ENCODE data around the gene NFKBIZ.

The NFKBIZ gene, protein sequence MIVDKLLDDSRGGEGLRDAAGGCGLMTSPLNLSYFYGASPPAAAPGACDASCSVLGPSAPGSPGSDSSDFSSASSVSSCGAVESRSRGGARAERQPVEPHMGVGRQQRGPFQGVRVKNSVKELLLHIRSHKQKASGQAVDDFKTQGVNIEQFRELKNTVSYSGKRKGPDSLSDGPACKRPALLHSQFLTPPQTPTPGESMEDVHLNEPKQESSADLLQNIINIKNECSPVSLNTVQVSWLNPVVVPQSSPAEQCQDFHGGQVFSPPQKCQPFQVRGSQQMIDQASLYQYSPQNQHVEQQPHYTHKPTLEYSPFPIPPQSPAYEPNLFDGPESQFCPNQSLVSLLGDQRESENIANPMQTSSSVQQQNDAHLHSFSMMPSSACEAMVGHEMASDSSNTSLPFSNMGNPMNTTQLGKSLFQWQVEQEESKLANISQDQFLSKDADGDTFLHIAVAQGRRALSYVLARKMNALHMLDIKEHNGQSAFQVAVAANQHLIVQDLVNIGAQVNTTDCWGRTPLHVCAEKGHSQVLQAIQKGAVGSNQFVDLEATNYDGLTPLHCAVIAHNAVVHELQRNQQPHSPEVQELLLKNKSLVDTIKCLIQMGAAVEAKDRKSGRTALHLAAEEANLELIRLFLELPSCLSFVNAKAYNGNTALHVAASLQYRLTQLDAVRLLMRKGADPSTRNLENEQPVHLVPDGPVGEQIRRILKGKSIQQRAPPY

DNA sequence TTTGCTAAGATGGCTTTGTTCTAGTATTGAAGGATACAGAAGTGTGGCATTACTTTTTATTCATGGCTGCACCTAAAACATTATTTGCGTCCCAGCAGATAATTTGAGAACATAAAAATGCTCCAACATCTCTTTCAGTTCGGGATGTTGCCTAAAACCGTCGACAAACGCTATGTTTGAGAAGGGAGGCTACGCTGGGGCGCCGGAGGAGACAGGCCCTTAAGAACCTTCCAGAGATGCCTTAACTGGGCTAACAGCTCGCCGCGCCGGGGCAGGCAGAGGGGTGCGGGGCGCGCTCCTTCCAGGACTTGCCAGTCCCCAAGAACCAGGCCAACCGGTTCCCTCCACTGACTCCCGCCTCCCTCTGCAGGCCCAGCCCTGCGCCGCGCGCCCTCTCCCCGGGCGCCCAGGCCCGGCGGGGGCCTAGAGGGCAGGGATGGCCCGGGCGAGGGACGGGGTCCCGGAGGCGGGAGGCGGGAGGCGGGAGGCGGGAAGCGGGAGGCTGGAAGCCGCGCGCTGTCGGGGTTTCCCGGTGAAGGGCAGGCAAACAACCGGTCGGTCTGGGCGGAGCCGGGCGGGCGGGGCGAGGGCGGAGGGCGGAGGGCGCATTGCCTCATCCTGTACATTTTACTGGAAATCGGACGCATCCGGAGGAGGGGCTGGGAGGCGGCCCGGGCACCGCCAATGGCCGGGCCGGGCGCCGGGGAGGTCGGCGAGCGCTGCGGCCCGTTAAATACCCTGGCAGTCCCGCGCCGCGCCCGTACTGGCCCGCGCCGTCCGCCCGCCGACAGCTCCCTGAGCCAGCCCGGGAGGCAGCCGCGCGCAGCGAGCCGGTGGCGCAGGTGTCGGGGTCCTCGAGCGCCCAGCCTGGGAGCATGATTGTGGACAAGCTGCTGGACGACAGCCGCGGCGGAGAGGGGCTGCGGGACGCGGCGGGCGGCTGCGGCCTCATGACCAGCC, at the start of gene NFKBIZ:
TSS of gene NFKBIZ (plus strand) at position 761 of the 960 bp plus-strand sequence. CDS start at position 876, 115 bp downstream.
- Mint-ChIP-seq H3K9me3 (no peaks in the 10 kb centered on the region), H3K4me3 (peak within 1 kb of the TSS; percentile 88), H3K36me3 (peaks cover 54% of the 10 kb centered on the region), H3K27ac (peak within 1 kb of the TSS; percentile 97), H3K4me1 (peaks cover 42% of the 10 kb centered on the region), H3K27me3 (no peaks in the 10 kb centered on the region)
- peak; percentile 93 for ATAC-seq

DNA sequence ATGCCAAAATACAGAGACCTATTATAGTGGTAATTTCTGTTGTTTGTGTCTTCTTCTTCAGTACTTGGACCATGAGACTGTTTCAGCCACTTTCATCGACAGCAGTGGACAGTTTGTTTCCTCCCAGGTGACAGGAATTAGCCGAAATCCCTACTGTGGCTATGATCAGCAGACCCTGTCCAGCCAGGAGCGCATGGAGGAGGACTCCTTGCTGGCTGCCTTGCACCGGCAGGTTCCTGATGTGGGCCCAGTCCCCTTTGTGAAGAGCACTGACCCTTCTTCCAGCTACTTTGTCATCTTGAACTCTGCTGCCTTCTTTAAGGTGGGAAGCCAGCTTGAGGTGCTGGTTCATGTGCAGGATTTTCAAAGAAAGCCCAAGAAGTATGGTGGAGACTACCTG, 48.1 kb upstream of the NFKBIZ start:
- ATAC-seq: no peak
- Mint-ChIP-seq H3K4me1 (peaks cover 13% of the 10 kb centered on the region), H3K4me3 (no peak overlapping the region), H3K27ac (peak overlapping the region; percentile 60), H3K27me3 (no peaks in the 10 kb centered on the region), H3K9me3 (no peaks in the 10 kb centered on the region), H3K36me3 (peaks cover 50% of the 10 kb centered on the region)

DNA sequence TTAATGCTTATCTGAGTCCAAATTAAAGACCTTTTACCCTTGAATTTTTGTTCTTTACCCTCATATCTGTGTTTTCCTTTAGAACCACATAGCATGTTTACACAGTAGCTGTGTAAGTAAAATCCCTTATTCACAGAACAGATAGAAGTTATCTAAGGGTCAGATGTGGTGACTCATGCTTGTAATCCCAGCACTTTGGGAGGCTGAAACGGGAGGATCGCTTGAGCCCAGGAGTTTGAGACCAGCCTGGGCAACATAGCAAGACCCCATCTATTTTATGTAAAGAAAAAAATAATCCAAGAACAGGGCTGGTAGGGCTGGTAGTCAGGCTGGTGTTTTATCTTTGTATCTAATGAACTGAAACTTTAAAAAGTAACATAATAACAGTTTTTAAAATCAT, 47.1 kb upstream of the NFKBIZ start:
- Mint-ChIP-seq H3K4me3 (no peak overlapping the region), H3K27me3 (no peaks in the 10 kb centered on the region), H3K36me3 (peaks cover 42% of the 10 kb centered on the region), H3K9me3 (no peaks in the 10 kb centered on the region), H3K27ac (no peak overlapping the region), H3K4me1 (peaks cover 6% of the 10 kb centered on the region)
- no peak for ATAC-seq

- H3K27ac Mint-ChIP-seq: no peak overlapping the region
Observed at GRCh38 chr3:101803173-101803782, 46.0 kb upstream of the NFKBIZ start.

GRCh38 chr3:101803939-101804338, 45.4 kb upstream of the NFKBIZ start:
- ATAC-seq: no peak
- peaks cover 42% of the 10 kb centered on the region for H3K36me3 Mint-ChIP-seq
- H3K27ac Mint-ChIP-seq: no peak overlapping the region
- peaks cover 14% of the 10 kb centered on the region for H3K4me1 Mint-ChIP-seq
- H3K4me3 Mint-ChIP-seq: no peak overlapping the region
- no peaks in the 10 kb centered on the region for H3K9me3 Mint-ChIP-seq
- H3K27me3 Mint-ChIP-seq: no peaks in the 10 kb centered on the region

More at GRCh38 chr3:101803173-101803782, 46.0 kb upstream of the NFKBIZ start:
- ATAC-seq: peak; percentile 89
- Mint-ChIP-seq H3K4me3 (no peak overlapping the region), H3K9me3 (no peaks in the 10 kb centered on the region), H3K27me3 (no peaks in the 10 kb centered on the region), H3K4me1 (peaks cover 11% of the 10 kb centered on the region), H3K36me3 (peaks cover 42% of the 10 kb centered on the region)

GRCh38 chr3:101806491-101806890, 42.8 kb upstream of the NFKBIZ start:
- H3K4me3 Mint-ChIP-seq: no peak overlapping the region
- H3K9me3 Mint-ChIP-seq: no peaks in the 10 kb centered on the region
- peaks cover 31% of the 10 kb centered on the region for H3K36me3 Mint-ChIP-seq
- no peak overlapping the region for H3K27ac Mint-ChIP-seq
- peaks cover 26% of the 10 kb centered on the region for H3K4me1 Mint-ChIP-seq
- no peaks in the 10 kb centered on the region for H3K27me3 Mint-ChIP-seq
- ATAC-seq: no peak

DNA sequence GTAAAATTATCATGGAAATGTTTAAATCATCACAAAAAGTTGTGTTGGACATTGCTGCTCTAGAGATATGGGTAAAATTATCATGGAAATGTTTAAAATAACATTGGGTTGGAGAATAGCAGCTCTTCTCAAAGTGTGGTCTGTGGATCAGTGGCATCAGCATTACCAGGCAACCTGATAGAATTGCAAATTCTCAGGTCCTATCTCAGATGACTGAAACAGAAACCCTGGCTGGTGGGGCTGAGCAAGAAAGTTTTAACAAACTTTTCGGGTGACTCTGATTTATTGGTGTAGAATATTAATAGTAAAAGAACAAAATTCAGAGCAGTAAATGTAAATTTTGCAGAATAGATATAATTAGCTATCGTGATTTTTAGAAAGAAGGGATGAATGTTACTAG, 41.4 kb upstream of the NFKBIZ start:
- H3K4me3 Mint-ChIP-seq: no peak overlapping the region
- peaks cover 24% of the 10 kb centered on the region for H3K36me3 Mint-ChIP-seq
- no peak overlapping the region for H3K27ac Mint-ChIP-seq
- H3K27me3 Mint-ChIP-seq: no peaks in the 10 kb centered on the region
- peaks cover 31% of the 10 kb centered on the region for H3K4me1 Mint-ChIP-seq
- no peak for ATAC-seq
- no peaks in the 10 kb centered on the region for H3K9me3 Mint-ChIP-seq

GRCh38 chr3:101809178-101810021, 39.9 kb upstream of the NFKBIZ start:
- peaks cover 34% of the 10 kb centered on the region for H3K4me1 Mint-ChIP-seq
- H3K36me3 Mint-ChIP-seq: peaks cover 12% of the 10 kb centered on the region
- ATAC-seq: peak; percentile 51
- H3K9me3 Mint-ChIP-seq: no peaks in the 10 kb centered on the region
- H3K4me3 Mint-ChIP-seq: no peak overlapping the region
- H3K27me3 Mint-ChIP-seq: no peaks in the 10 kb centered on the region
- H3K27ac Mint-ChIP-seq: peak overlapping the region; percentile 60

GRCh38 chr3:101810022-101810418, 39.3 kb upstream of the NFKBIZ start:
- ATAC-seq: no peak
- H3K27ac Mint-ChIP-seq: peak overlapping the region; percentile 60
- H3K9me3 Mint-ChIP-seq: no peaks in the 10 kb centered on the region
- peaks cover 7% of the 10 kb centered on the region for H3K36me3 Mint-ChIP-seq
- H3K4me3 Mint-ChIP-seq: no peak overlapping the region
- H3K27me3 Mint-ChIP-seq: no peaks in the 10 kb centered on the region
- H3K4me1 Mint-ChIP-seq: peaks cover 41% of the 10 kb centered on the region

DNA sequence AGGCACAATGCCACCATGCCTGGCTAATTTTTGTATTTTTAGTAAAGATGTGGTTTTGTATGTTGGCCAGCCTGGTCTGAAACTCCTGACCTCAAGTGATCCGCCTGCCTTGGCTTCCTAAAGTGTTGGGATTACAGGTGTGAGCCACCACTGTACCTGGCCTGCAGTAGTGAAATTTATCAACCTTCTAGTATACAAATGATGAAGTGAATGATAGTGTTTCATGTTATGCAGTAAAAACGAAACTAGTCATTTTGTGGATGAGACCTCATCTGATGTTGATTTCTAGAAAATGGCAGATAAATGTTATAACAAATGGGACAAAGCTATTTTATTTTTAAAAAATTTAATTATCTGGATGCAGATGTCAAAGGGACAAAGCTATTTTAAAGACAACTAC, 37.4 kb upstream of the NFKBIZ start:
- no peaks in the 10 kb centered on the region for H3K9me3 Mint-ChIP-seq
- peaks cover 48% of the 10 kb centered on the region for H3K4me1 Mint-ChIP-seq
- no peak for ATAC-seq
- H3K27ac Mint-ChIP-seq: no peak overlapping the region
- H3K27me3 Mint-ChIP-seq: no peaks in the 10 kb centered on the region
- peaks cover 6% of the 10 kb centered on the region for H3K36me3 Mint-ChIP-seq
- no peak overlapping the region for H3K4me3 Mint-ChIP-seq

- H3K4me1 Mint-ChIP-seq: peaks cover 56% of the 10 kb centered on the region
- H3K27me3 Mint-ChIP-seq: no peaks in the 10 kb centered on the region
- no peaks in the 10 kb centered on the region for H3K9me3 Mint-ChIP-seq
- no peak overlapping the region for H3K4me3 Mint-ChIP-seq
- no peak for ATAC-seq
- H3K36me3 Mint-ChIP-seq: peaks cover 12% of the 10 kb centered on the region
- peak overlapping the region; percentile 85 for H3K27ac Mint-ChIP-seq
Observed at GRCh38 chr3:101812895-101813294, 36.4 kb upstream of the NFKBIZ start.

- Mint-ChIP-seq H3K4me1 (peaks cover 60% of the 10 kb centered on the region), H3K36me3 (peaks cover 12% of the 10 kb centered on the region), H3K9me3 (no peaks in the 10 kb centered on the region), H3K4me3 (no peak overlapping the region), H3K27me3 (no peaks in the 10 kb centered on the region), H3K27ac (peak overlapping the region; percentile 85)
- no peak for ATAC-seq
Observed at GRCh38 chr3:101813817-101814440, 35.4 kb upstream of the NFKBIZ start.

GRCh38 chr3:101814835-101815234, 34.5 kb upstream of the NFKBIZ start:
- Mint-ChIP-seq H3K9me3 (no peaks in the 10 kb centered on the region), H3K27me3 (no peaks in the 10 kb centered on the region), H3K27ac (peak overlapping the region; percentile 85), H3K4me3 (no peak overlapping the region), H3K36me3 (peaks cover 16% of the 10 kb centered on the region), H3K4me1 (peaks cover 60% of the 10 kb centered on the region)
- peak; percentile 79 for ATAC-seq

Measured in stimulated activated memory B cell treated with anti-CD40 and anti-IgM and Interleukin-4, amounts not matched to agents 10 μg/mL and 1 μg/mL and 100 μg/mL, for 72 hours (primary cell).